GM23338 (cell line): Measurements from ENCODE around the gene UIMC1. TPM values are rescaled to one million over a fixed set of nuclear protein-coding genes. Genes with fewer than 3 reads are reported as not detected.

Experiments
- ATAC-seq: fragments of 200-7000 bp; cut with Tn5 transposase; 3 replicates; pipeline ENCODE4 v1.9.1; 2020
- DNase-seq: peaks from one replicate; pipeline ENCODE4 v3.0.0-alpha.2; 2015; ENCODE audit warnings: low spot score
- H2AFZ ChIP-seq: fragments of 200-600 bp; sonication (generic); 2 replicates; pipeline ENCODE4 v1.8.0; 2016; ENCODE audit warnings: antibody characterized with exemption, mild to moderate bottlenecking, moderate library complexity
- H3F3A ChIP-seq: fragments of 200-600 bp; sonication (generic); replicated peaks from 2 replicates; pipeline ENCODE4 v1.8.0; 2017; ENCODE audit warnings: antibody characterized with exemption, mixed run types, low read depth
- H3K27ac ChIP-seq: fragments of 200-600 bp; sonication (generic); 2 replicates; pipeline ENCODE4 v1.6.1; 2016; ENCODE audit warnings: low read depth
- H3K27me3 ChIP-seq: fragments of 200-600 bp; sonication (generic); 2 replicates; pipeline ENCODE4 v1.8.0; 2016; ENCODE audit warnings: mild to moderate bottlenecking, mixed run types, moderate library complexity; ENCODE audit not compliant: insufficient read depth
- H3K36me3 ChIP-seq: fragments of 200-600 bp; sonication (generic); 2 replicates; pipeline ENCODE4 v1.8.0; 2016; ENCODE audit warnings: mild to moderate bottlenecking; ENCODE audit not compliant: insufficient read depth
- H3K4me1 ChIP-seq: fragments of 200-600 bp; sonication (generic); 2 replicates; pipeline ENCODE4 v1.8.0; 2016; ENCODE audit warnings: mild to moderate bottlenecking, moderate library complexity; ENCODE audit not compliant: insufficient read depth
- H3K4me2 ChIP-seq: fragments of 200-600 bp; sonication (generic); 2 replicates; pipeline ENCODE4 v1.7.1; 2017; ENCODE audit warnings: mixed run types
- H3K4me3 ChIP-seq: fragments of 200-600 bp; sonication (generic); 2 replicates; pipeline ENCODE4 v1.6.1; 2016; ENCODE audit warnings: mixed run types
- H3K79me2 ChIP-seq: fragments of 200-600 bp; sonication (generic); replicated peaks from 2 replicates; pipeline ENCODE4 v1.8.0; 2017; ENCODE audit warnings: mild to moderate bottlenecking; ENCODE audit not compliant: insufficient read depth
- H3K9me2 ChIP-seq: fragments of 200-600 bp; sonication (generic); 2 replicates; pipeline ENCODE4 v1.8.0; 2017; ENCODE audit not compliant: insufficient read depth
- H4K20me1 ChIP-seq: fragments of 200-600 bp; sonication (generic); replicated peaks from 2 replicates; pipeline ENCODE4 v1.8.0; 2017; ENCODE audit warnings: mild to moderate bottlenecking; ENCODE audit not compliant: insufficient read depth
- H3K27ac Mint-ChIP-seq: 2 replicates; pipeline ENCODE4 v1.8.0; 2020; ENCODE audit warnings: inconsistent platforms, mild to moderate bottlenecking, moderate library complexity, mixed read lengths
- H3K27me3 Mint-ChIP-seq: 3 replicates; pipeline ENCODE4 v1.8.0; 2022; ENCODE audit warnings: low read depth, mild to moderate bottlenecking, moderate library complexity, mixed read lengths, inconsistent platforms; ENCODE audit not compliant: insufficient read depth, poor library complexity
- H3K36me3 Mint-ChIP-seq: 3 replicates; pipeline ENCODE4 v1.8.0; 2021; ENCODE audit warnings: low read depth, mild to moderate bottlenecking, inconsistent platforms, moderate library complexity, mixed read lengths
- H3K4me1 Mint-ChIP-seq: 3 replicates; pipeline ENCODE4 v1.8.0; 2020; ENCODE audit warnings: mild to moderate bottlenecking, inconsistent platforms, mixed read lengths
- H3K4me3 Mint-ChIP-seq: 3 replicates; pipeline ENCODE4 v1.8.0; 2021; ENCODE audit warnings: moderate library complexity, mild to moderate bottlenecking, inconsistent platforms, mixed read lengths
- H3K9me3 Mint-ChIP-seq: 3 replicates; pipeline ENCODE4 v1.8.0; 2020; ENCODE audit warnings: moderate library complexity, mild to moderate bottlenecking, inconsistent platforms, mixed read lengths
- EZH2 ChIP-seq: fragments of 200-600 bp; sonication (generic); IDR thresholded peaks from one replicate; pipeline ENCODE4 v1.8.0; 2017; ENCODE audit warnings: antibody characterized with exemption, mild to moderate bottlenecking, low read depth; ENCODE audit not compliant: unreplicated experiment
- EZH2phosphoT487 ChIP-seq: fragments of 200-600 bp; sonication (generic); IDR thresholded peaks from one replicate; pipeline ENCODE4 v1.8.1; 2018; ENCODE audit warnings: antibody characterized with exemption; ENCODE audit not compliant: unreplicated experiment
- JUNB ChIP-seq: IDR thresholded peaks from one replicate; pipeline ENCODE4 v1.6.1; 2016; ENCODE audit warnings: antibody characterized with exemption; ENCODE audit not compliant: unreplicated experiment
- NANOG ChIP-seq: IDR thresholded peaks from 2 replicates; pipeline ENCODE4 v1.6.1; 2016; ENCODE audit warnings: antibody characterized with exemption, borderline replicate concordance
- REST ChIP-seq: IDR thresholded peaks from one replicate; pipeline ENCODE4 v1.6.1; 2018; ENCODE audit warnings: antibody characterized with exemption; ENCODE audit not compliant: unreplicated experiment
- ZNF331 ChIP-seq: fragments of 250-450 bp; sonication (Bioruptor Pico); IDR thresholded peaks from 2 replicates; pipeline ENCODE4 v1.5.0; 2020; ENCODE audit warnings: low read depth, mild to moderate bottlenecking, moderate library complexity
- ZNF462 ChIP-seq: fragments of 250-450 bp; sonication (Bioruptor Pico); IDR thresholded peaks from 2 replicates; pipeline ENCODE4 v1.5.0; 2020; ENCODE audit warnings: mild to moderate bottlenecking, moderate library complexity
- polyA plus RNA-seq: library from polyadenylated mRNA; unstranded; fragments of >200 nt; fragmentation: Nextera tagmentation; extraction: Ambion mirVana; gene quantifications from 2 replicates; pipeline ENCODE4 v1.2.1, GENCODE V29; 2016
- total RNA-seq: library from RNA; depleted of rRNA; stranded (reverse); fragments of >200 nt; shearing (Covaris generic); gene quantifications from 2 replicates; pipeline ENCODE4 v1.2.3, GENCODE V29; 2014

UIMC1 gene
- total and polyA plus RNA-seq, 2 experiments from 2014 or later: 36.4 to 40.1 TPM

- TF ChIP-seq ZNF462 (CRISPR knock-in tag) (no peak), ZNF331 (CRISPR knock-in tag) (no peak), EZH2 (no peak), EZH2phosphoT487 (no peak), NANOG (no peak), JUNB (no peak)
Measured at GRCh38 chr5:177043958-177044357, 37.4 kb upstream of the UIMC1 start (continued).

- H3K27ac ChIP-seq: no peak overlapping the region
- peaks cover 21% of the 10 kb centered on the region for H3K36me3 Mint-ChIP-seq
- H3K4me1 Mint-ChIP-seq: no peaks in the 10 kb centered on the region
- H3K4me2 ChIP-seq: no peak overlapping the region
- no peaks in the 10 kb centered on the region for H3F3A ChIP-seq
- DNase-seq (no peak), ATAC-seq (no peak)
- peaks cover 10% of the 10 kb centered on the region for H3K79me2 ChIP-seq
- no peak overlapping the region for H2AFZ ChIP-seq
- H3K4me3 Mint-ChIP-seq: no peak overlapping the region
- no peaks in the 10 kb centered on the region for H3K9me3 Mint-ChIP-seq
- TF ChIP-seq ZNF331 (CRISPR knock-in tag): no peak
- no peak for TF ChIP-seq REST
- TF ChIP-seq EZH2phosphoT487: no peak
- peaks cover 6% of the 10 kb centered on the region; the same call in 1 of the 2 replicates for H3K36me3 ChIP-seq
- no peak overlapping the region for H3K4me3 ChIP-seq
- H3K27ac Mint-ChIP-seq: no peak overlapping the region
- H4K20me1 ChIP-seq: peaks cover 4% of the 10 kb centered on the region
- H3K27me3 ChIP-seq: no peaks in the 10 kb centered on the region
- no peaks in the 10 kb centered on the region for H3K27me3 Mint-ChIP-seq
- H3K9me2 ChIP-seq: no peaks in the 10 kb centered on the region
- no peaks in the 10 kb centered on the region for H3K4me1 ChIP-seq
Measured at GRCh38 chr5:177043114-177043513, 36.5 kb upstream of the UIMC1 start.
